WI38 (cell line): ENCODE measurements around the gene PAPOLA.

Experiments
- H3K4me3 ChIP-seq: 2 replicates; pipeline ENCODE4 v1.5.1; 2011; ENCODE audit warnings: low read depth, mild to moderate bottlenecking, control low read depth, low read length
- CTCF ChIP-seq: IDR thresholded peaks from 2 replicates; pipeline ENCODE4 v1.5.1; 2012; ENCODE audit warnings: low read depth, mild to moderate bottlenecking, control low read depth, low read length

Gene PAPOLA

GRCh38 chr14:96567289-96567899 is 65.2 kb downstream of the PAPOLA start:
- TF ChIP-seq CTCF: peak; percentile 17; the same call in 1 of the 2 replicates
- H3K4me3 ChIP-seq: no peak overlapping the region

GRCh38 chr14:96568621-96569020 is 66.4 kb downstream of the PAPOLA start:
- no peak for TF ChIP-seq CTCF
- H3K4me3 ChIP-seq: no peak overlapping the region

- TF ChIP-seq CTCF: no peak
Measured at GRCh38 chr14:96571311-96571710, 69.1 kb downstream of the PAPOLA start.

GRCh38 chr14:96573473-96574100 is 71.4 kb downstream of the PAPOLA start:
- TF ChIP-seq CTCF: no peak
- H3K4me3 ChIP-seq: no peak overlapping the region

More at GRCh38 chr14:96571311-96571710, 69.1 kb downstream of the PAPOLA start:
- H3K4me3 ChIP-seq: no peak overlapping the region

- no peak overlapping the region for H3K4me3 ChIP-seq
- no peak for TF ChIP-seq CTCF
Measured at GRCh38 chr14:96574171-96574632, 72.0 kb downstream of the PAPOLA start.

- no peak for TF ChIP-seq CTCF
- no peak overlapping the region for H3K4me3 ChIP-seq
Measured at GRCh38 chr14:96574633-96575632, 72.8 kb downstream of the PAPOLA start.
